Measurements from ENCODE around the gene MPP2.
"Not testable (repeated sequence)": the region's sequence is repeated elsewhere in the genome, so short reads cannot be mapped to it uniquely, and the experiment has no call there.

The MPP2 gene

GRCh38 chr17:43932357-43932756, 25.0 kb upstream of the MPP2 start:
- TF ChIP-seq CTCF (IDR thresholded peaks at IDR 0.05; ENCODE audit: low read length, missing control alignments) = no peak

GRCh38 chr17:43931062-43931571, 23.8 kb upstream of the MPP2 start:
- no peak for TF ChIP-seq CTCF (IDR thresholded peaks at IDR 0.05; ENCODE audit: low read length, missing control alignments)
- no peak for DNase-seq (ENCODE audit: low read depth)
- no peak overlapping the region for H3K4me3 ChIP-seq (replicated peaks; ENCODE audit: low read depth, low read length)

More at GRCh38 chr17:43932357-43932756, 25.0 kb upstream of the MPP2 start:
- no peak overlapping the region for H3K4me3 ChIP-seq (replicated peaks; ENCODE audit: low read depth, low read length)
- no peak for DNase-seq (ENCODE audit: low read depth)

- no peak for TF ChIP-seq CTCF (IDR thresholded peaks at IDR 0.05; ENCODE audit: low read length, missing control alignments)
- no peak for DNase-seq (ENCODE audit: low read depth)
- no peak overlapping the region for H3K4me3 ChIP-seq (replicated peaks; ENCODE audit: low read depth, low read length)
These were observed 21.3 kb upstream of the MPP2 start for GRCh38 chr17:43928609-43929008.

- not testable (repeated sequence) for DNase-seq (ENCODE audit: low read depth); H3K4me3 ChIP-seq (replicated peaks; ENCODE audit: low read depth, low read length)
These were observed 20.6 kb upstream of the MPP2 start for GRCh38 chr17:43927929-43928328.

GRCh38 chr17:43927060-43927864, 19.9 kb upstream of the MPP2 start:
- TF ChIP-seq CTCF (IDR thresholded peaks at IDR 0.05; ENCODE audit: low read length, missing control alignments) = no peak
- no peak for DNase-seq (ENCODE audit: low read depth)
- no peak overlapping the region for H3K4me3 ChIP-seq (replicated peaks; ENCODE audit: low read depth, low read length)

- H3K4me3 ChIP-seq (replicated peaks; ENCODE audit: low read depth, low read length) = no peak overlapping the region
- no peak for DNase-seq (ENCODE audit: low read depth)
- TF ChIP-seq CTCF (IDR thresholded peaks at IDR 0.05; ENCODE audit: low read length, missing control alignments) = no peak
These were observed 17.2 kb upstream of the MPP2 start for GRCh38 chr17:43924558-43924957.

GRCh38 chr17:43920500-43921095, 13.3 kb upstream of the MPP2 start:
- no peak for TF ChIP-seq CTCF (IDR thresholded peaks at IDR 0.05; ENCODE audit: low read length, missing control alignments)
- no peak for DNase-seq (ENCODE audit: low read depth)
- H3K4me3 ChIP-seq (replicated peaks; ENCODE audit: low read depth, low read length) = no peak overlapping the region

All from fibroblast of pulmonary artery (primary cell).